Testis (tissue), 2 donors: Measurements from ENCODE around the gene ELSPBP1.

Source experiments
- POLR2A ChIP-seq: fragments of 450-650 bp; IDR thresholded peaks from one replicate; pipeline ENCODE4 v1.6.1; 2017; ENCODE audit warnings: antibody characterized with exemption, mild to moderate bottlenecking, moderate library complexity
- TF ChIP-seq, protein P1 (sequence below), 3 experiments: fragments of 450-650 bp in 2 of 3; fragments of 200-600 bp in 1 of 3; sonication (generic) in 1 of 3; IDR thresholded peaks; one replicate each; pipeline ENCODE4 v1.5.1; 2016 to 2019; ENCODE audit warnings: antibody characterized with exemption in 3 of 3, mild to moderate bottlenecking in 2 of 3, moderate library complexity in 1 of 3

DNA sequence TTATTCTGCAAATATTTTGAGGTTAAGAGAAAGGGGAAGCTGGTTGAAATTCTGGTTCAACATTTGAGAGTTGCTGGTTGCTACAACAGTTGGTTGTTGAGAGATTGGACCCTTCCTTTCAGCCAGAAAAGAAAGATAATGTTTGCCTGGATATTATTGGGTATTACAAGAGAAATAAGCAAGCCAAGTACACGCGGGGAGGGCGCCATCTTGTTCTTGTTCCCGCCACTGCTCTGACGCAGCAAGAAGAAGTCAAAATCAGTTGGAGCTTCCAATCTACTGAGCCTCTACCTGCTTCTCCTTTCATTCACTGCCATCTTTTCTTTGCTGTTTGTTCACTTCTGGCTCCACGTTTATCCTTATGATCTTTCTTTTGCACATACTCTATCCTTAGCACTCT lies 20.9 kb upstream of the ELSPBP1 start:
- no peak for TF ChIP-seq POLR2A
- TF ChIP-seq, protein P1, sequence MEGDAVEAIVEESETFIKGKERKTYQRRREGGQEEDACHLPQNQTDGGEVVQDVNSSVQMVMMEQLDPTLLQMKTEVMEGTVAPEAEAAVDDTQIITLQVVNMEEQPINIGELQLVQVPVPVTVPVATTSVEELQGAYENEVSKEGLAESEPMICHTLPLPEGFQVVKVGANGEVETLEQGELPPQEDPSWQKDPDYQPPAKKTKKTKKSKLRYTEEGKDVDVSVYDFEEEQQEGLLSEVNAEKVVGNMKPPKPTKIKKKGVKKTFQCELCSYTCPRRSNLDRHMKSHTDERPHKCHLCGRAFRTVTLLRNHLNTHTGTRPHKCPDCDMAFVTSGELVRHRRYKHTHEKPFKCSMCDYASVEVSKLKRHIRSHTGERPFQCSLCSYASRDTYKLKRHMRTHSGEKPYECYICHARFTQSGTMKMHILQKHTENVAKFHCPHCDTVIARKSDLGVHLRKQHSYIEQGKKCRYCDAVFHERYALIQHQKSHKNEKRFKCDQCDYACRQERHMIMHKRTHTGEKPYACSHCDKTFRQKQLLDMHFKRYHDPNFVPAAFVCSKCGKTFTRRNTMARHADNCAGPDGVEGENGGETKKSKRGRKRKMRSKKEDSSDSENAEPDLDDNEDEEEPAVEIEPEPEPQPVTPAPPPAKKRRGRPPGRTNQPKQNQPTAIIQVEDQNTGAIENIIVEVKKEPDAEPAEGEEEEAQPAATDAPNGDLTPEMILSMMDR (IDR thresholded peaks at IDR 0.05): no peak
